GM18870 (cell line): ENCODE measurements around the gene ABCC11.

Source experiments
- ATAC-seq: cut with Tn5 transposase; IDR thresholded peaks from one replicate; pipeline ENCODE4 v1.9.1; 2021; ENCODE audit warnings: moderate library complexity; ENCODE audit not compliant: unreplicated experiment

The ABCC11 gene

DNA sequence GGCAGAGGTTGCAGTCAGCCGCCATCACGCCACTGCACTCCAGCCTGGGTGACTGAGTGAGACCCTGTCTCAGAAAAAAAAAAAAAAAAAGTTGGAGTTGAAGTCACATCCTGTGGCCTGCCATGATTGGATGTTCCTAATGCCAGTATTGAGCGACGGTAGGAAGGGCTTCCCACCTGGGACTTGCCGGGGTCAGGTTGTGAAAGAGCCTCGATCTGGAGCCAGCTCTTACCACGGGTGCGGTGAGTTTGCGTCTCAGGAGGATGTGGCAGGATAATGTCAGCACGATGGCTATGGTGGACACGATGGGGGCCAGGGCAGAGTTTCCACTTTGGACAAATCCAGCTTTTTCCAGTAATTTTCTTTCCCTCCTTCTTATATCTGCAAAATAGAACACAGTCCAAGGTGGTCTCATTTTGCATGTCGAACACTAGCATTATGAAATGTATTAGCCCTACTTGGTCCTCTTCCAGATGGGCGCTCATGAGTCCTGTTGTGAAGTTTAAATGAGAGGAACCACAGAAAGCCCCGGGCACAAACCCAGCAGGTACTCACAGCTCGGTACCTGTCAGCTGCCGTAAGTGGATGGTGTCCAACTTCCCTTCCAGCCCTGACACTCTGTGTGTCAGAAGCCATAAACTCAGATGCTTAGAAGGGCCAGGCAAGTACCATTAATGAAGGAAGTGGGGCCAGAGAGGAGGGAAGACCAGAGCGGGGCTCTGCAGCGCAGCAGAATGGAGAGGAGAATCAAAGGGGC is 113.7 kb downstream of the ABCC11 start:
- no peak for ATAC-seq

DNA sequence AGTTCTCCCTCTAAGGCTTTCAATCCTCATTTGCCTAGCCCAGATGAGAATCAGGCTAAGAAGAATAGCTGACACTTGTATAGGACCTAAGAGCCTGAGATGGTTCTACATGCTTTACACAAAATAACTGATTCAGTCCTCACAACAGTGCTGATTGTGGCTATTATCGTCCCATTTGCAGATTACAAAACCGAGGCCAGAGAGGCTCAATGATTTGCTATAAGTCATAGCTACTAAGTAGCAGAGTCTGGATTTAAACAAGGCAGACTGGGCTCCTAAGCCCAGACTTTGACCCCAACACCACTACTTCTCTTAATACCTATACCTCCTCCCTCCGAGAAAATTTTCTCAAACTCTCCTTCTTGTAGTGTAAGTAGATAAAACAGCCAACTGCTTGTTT is 114.6 kb downstream of the ABCC11 start:
- ATAC-seq, result no peak

DNA sequence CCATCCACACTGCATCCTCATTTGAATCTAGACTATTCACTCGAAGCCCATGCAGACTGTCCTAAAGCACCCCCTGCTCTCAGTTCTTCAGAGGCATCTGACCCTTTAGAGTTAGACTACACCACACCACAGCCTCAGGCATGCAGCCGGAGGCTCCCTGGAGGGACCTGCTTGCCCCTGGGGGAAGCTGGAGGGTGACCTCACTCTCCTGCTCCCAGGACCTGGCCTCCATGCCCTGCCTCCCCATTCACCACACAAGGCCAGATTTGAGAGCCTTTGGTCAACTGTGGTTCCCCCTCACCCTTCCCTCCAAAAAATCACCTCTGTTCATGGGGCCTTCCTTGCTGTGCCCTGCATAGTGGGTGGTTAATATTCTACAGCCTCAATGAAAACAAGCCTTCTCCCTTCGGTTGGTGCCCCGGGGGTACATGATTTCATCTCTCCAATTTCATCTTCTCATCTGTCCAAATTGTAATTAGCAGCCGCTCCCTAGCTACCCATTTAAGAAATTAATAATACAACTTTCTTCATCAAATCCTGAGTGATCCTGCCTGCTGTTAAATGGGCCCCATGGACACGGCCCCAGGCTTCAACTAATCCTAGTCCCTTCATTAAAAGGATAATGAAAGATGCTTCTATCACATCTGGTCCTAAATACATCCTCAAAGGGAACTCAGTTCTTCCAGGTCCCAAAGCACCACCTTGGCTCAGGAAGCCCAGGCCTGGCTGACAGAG is 116.0 kb downstream of the ABCC11 start:
- no peak for ATAC-seq

DNA sequence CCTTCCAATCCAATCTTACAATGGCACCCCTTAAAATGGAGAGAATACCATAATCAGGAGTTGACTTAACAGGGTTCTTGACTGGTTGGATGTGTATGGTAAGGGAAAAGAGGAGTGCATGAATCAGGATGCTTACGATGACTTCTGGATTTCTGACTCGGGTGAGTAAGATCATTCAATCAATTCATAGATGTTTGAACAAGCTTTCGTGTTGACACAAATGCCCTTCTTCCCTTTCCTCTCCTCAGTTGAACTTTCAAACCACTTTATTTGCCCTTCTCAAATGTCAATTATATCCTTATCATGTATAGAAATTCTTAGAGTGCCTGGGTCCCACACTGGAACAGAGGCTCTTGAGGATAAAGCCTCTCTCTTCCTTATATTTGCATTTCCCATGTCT is 117.4 kb downstream of the ABCC11 start:
- ATAC-seq, result no peak

DNA sequence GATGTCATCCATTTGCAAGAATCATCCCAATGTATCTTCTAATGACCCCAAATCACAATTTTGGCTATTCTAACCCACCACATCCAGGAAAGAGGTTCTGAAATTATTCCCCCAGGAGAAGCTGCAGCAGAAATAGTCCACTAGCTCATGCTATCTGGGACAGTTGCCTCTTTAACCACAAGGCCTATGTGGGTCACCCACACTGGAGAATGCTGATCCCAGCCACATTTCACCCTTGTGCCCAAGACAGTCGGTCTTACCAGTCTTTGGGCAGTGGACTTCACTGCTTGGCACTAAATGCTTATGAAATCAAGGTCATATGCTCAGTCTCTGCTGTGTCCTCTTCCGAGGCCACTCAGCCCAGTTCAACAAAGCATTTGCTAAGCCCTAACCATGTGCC is 118.6 kb downstream of the ABCC11 start:
- no peak for ATAC-seq

DNA sequence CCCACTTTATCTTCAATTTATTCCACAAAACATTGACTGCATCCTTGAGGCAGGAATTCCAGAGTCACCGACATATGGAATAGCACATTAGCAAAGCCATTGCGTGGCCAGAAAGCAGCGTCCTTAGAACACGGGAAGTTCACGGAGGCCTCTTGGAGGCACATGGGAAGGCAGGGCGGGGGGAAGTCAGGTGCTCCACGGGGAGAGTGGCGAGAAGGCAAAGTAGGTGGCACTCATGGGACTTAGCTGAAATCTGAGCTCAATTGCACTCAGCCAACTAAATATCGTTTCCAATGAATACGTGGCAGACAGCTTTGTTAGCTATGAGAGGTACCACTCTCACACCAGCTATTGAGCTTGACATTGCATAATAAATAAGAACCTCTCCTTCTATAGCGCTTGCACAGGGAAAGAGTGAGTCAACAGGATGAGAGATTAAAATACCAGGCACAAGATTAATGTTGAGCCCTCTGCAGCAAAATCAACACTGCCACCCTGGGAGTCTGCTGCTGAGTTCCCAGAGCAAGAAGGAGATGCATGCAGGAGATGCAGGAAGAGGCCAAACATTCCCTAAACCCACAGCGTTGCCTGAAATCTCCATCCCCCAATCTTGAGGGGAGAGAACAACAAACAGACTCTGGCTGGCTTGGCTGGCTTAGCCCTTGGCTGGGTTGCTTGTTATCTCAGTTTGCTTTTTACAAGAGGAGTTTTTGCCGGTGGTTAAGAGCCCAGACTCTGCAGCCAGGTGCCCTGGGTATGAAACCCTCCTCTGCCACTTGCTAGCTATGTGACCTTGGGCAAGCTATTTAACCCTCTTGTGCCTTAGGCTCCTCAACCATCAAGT is 120.3 kb downstream of the ABCC11 start:
- ATAC-seq, result no peak

DNA sequence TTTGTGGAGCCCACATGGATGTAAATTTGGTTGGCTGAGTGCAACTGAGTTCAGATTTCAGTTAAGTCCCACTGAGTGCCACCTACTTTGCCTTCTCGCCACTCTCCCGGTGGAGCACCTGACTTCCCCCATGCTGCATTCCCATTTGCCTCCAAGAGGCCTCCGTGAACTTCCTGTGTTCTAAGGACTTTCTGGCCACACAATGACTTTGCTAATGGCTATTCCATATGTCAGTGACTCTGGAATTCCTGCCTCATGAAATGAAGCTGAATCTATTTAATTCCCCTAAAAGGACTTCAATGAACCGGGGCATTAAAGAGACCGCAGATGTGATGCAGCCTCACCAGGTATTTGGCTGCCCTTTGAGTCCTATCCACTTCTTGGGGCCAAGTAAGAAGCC is 121.5 kb downstream of the ABCC11 start:
- ATAC-seq, result no peak

DNA sequence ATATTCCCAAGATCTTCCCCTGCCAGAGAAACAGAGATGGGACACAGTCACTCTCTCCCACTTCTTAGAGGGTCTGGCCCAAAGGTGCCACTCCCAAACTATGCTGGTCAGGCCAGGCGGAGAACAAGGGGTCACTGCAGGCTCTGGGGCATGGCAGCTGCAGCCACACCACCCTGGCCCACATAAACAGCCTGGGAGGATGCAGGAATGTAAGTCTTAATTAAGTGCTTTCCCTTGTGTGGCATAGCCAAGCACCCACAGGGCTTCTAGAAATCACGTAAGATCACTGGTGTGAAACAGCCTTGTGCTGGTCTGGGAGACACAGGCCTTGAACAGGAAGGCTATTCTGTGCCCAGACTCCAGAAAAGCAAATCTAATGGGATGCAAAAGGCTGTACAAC is 123.1 kb downstream of the ABCC11 start:
- no peak for ATAC-seq

DNA sequence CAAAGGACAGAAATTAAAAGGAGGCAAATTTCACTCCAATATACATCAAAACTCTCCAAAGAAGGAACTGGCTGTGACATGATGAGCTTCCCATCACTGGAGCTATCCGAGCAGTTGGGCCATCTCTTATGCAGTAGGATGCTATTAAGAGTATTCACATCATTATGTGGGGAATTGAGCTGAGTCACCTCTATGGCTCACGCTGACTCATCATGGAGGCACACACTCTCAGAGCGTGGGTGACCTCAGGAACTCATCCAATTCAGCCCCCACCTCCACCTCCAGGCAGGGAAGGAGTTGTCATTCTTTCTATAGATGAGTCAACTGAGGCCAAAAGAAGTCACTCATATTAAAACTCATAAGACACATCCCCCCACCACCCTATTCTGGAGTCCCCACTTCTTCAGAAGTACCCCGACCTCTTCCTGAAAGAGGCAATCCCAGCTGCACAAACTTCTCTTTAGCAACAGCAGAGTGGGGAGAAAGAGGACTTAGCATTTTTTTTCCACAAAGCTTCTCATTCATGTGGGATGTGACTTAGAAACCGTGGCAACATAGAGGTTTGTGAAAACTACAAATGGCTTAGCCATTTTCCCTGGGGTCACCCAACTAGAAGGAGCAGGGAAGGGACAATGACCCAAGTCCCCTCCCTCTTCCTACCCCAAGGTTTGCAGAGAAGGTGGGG is 124.1 kb downstream of the ABCC11 start:
- ATAC-seq, result peak; percentile 68

DNA sequence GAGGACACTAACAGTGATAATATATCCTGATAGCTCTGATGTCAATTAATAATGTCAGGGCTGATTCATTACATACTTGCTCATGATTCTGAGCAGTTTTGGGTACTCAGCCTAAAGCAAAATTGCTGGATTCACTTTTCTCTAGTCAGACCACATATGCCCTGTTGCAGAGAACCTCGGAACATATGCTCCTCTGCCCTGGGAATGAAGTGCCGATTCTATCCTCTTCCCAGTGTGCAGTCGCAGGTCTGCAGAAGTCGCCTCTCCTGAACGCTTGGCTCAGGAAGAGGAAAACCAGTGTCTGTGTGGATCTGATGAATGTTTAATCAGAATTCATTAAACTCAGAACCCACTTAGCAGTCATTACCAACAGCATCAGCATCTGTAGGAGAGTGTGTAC is 126.1 kb downstream of the ABCC11 start:
- ATAC-seq, result no peak

DNA sequence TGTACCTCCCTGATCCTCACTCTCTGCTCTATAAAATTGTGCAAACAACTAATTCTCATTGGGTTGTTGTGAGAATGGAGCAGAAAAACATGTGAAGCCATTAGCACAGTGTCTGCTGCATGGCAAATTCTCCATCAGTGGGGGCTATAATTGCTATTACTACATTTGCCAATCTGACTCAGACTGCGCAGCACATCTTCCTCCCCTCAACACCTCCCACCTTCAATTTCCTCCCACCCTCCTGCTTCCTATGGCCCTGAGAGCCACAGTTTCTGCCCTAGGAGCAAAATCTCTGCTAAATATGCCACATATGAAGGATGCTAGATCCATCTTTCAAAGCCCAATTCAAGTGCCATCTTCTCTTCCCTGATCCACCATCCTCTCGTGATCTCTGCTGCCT is 128.5 kb downstream of the ABCC11 start:
- no peak for ATAC-seq

DNA sequence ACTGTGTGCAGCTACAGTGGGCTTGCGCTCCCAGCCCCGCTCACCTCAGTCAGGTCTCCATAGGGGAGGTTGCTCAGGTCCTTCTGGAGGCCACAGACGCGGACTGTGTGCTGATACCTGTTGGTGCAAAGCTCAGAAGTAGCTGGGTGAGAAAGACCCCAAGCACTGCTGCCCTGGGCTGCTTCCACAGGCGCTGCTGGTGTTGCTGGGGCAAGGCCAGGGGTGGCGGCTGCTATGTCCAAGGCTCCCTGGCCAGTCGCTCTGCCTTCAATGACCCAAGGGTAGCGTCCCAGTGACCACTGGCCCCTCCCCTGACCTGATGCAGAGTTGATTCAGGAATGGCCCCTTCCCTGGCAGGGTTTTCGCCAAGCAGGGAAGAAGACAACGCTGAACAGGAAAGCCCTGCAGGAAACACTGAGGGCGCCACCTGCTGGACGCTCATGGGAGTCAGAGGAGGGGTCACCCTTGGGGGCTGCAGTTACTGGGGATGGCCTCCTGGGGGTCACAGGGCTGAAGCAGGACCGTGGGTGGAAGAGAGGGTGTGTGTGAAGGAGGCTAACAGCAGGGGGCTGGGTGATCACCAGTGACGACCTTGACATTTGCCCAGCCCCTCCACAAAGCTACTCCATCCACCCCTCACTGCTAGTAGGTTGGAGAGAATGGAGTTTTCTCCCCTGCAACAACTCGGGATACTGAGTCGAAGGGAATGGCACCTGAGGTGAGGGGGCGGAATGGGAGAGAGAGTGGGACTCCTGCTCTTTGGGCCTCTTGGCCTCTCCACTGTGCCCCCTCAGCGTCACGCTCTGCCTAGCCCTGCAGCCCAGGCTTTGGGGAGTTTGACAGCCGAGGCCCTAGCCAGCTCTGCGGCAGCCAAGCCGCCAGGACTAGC is 129.9 kb downstream of the ABCC11 start:
- peak; percentile 70 for ATAC-seq
